SK-N-MC (cell line): ENCODE data around the gene SPIRE1.

ENCODE experiments used
- EZH2 ChIP-seq: fragments of 200-600 bp; sonication (generic); IDR thresholded peaks from one replicate; pipeline ENCODE4 v1.6.1; 2017; ENCODE audit warnings: antibody characterized with exemption
- POLR2AphosphoS5 ChIP-seq: IDR thresholded peaks from 2 replicates; pipeline ENCODE4 v1.6.1; 2012; ENCODE audit warnings: mild to moderate bottlenecking, low read depth, low read length, borderline replicate concordance

- TF ChIP-seq POLR2AphosphoS5 (no peak), EZH2 (no peak)
Measured at GRCh38 chr18:12405066-12405465, 252.8 kb downstream of the SPIRE1 start.
